ENCODE measurements around the gene ERN1. TPM values are rescaled to one million over a fixed set of nuclear protein-coding genes. Genes with fewer than 3 reads are reported as not detected.

ERN1 gene
- total and polyA plus RNA-seq, 3 donors from 2014 or later, result 7.0 to 13.0 (median 12.8) TPM

- intact Hi-C loops (cut with DNase I; ENCODE audit: low total_unique reads), result no loop called here
- H3K4me3 ChIP-seq, result no peak overlapping the region
- TF ChIP-seq, protein P1, sequence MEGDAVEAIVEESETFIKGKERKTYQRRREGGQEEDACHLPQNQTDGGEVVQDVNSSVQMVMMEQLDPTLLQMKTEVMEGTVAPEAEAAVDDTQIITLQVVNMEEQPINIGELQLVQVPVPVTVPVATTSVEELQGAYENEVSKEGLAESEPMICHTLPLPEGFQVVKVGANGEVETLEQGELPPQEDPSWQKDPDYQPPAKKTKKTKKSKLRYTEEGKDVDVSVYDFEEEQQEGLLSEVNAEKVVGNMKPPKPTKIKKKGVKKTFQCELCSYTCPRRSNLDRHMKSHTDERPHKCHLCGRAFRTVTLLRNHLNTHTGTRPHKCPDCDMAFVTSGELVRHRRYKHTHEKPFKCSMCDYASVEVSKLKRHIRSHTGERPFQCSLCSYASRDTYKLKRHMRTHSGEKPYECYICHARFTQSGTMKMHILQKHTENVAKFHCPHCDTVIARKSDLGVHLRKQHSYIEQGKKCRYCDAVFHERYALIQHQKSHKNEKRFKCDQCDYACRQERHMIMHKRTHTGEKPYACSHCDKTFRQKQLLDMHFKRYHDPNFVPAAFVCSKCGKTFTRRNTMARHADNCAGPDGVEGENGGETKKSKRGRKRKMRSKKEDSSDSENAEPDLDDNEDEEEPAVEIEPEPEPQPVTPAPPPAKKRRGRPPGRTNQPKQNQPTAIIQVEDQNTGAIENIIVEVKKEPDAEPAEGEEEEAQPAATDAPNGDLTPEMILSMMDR (IDR thresholded peaks at IDR 0.05), result no peak
- no peak for TF ChIP-seq POLR2A (IDR thresholded peaks at IDR 0.05)
- no peaks in the 10 kb centered on the region for H3K36me3 ChIP-seq (ENCODE audit: low read depth, missing control alignments)
- 79% methylated on average over 8 of the region's 8 CpGs for WGBS, 2 donors
- no peaks in the 10 kb centered on the region for H3K27me3 ChIP-seq
- H3K4me1 ChIP-seq, result no peaks in the 10 kb centered on the region
- no peak overlapping the region for H3K27ac ChIP-seq
- no peak for DNase-seq
- H3K9me3 ChIP-seq, result no peaks in the 10 kb centered on the region
Observed at GRCh38 chr17:64081802-64082799, 47.8 kb downstream of the ERN1 start.

GRCh38 chr17:64080174-64080618 lies 49.7 kb downstream of the ERN1 start:
- DNase-seq, result no peak
- Histone ChIP-seq H3K27me3 (no peaks in the 10 kb centered on the region), H3K4me3 (no peak overlapping the region), H3K4me1 (no peaks in the 10 kb centered on the region), H3K36me3 (ENCODE audit: low read depth, missing control alignments) (no peaks in the 10 kb centered on the region), H3K9me3 (no peaks in the 10 kb centered on the region), H3K27ac (no peak overlapping the region)
- TF ChIP-seq, protein P1 (IDR thresholded peaks at IDR 0.05), result no peak
- no peak for TF ChIP-seq POLR2A (IDR thresholded peaks at IDR 0.05)
- intact Hi-C loops (cut with DNase I; ENCODE audit: low total_unique reads), result no loop called here
- 74 to 81% methylated on average over 3 of the region's 3 CpGs for WGBS, 2 donors

GRCh38 chr17:64077379-64077778 lies 52.6 kb downstream of the ERN1 start:
- Histone ChIP-seq H3K4me3 (no peak overlapping the region), H3K4me1 (no peaks in the 10 kb centered on the region), H3K27me3 (no peaks in the 10 kb centered on the region), H3K9me3 (no peaks in the 10 kb centered on the region), H3K36me3 (ENCODE audit: low read depth, missing control alignments) (no peaks in the 10 kb centered on the region), H3K27ac (no peak overlapping the region)
- intact Hi-C loops (cut with DNase I; ENCODE audit: low total_unique reads), result no loop called here
- no peak for DNase-seq
- WGBS, 2 donors, result 93 to 97% methylated on average over 11 of the region's 11 CpGs
- TF ChIP-seq POLR2A (IDR thresholded peaks at IDR 0.05), result no peak
- TF ChIP-seq, protein P1 (IDR thresholded peaks at IDR 0.05), result no peak

DNA sequence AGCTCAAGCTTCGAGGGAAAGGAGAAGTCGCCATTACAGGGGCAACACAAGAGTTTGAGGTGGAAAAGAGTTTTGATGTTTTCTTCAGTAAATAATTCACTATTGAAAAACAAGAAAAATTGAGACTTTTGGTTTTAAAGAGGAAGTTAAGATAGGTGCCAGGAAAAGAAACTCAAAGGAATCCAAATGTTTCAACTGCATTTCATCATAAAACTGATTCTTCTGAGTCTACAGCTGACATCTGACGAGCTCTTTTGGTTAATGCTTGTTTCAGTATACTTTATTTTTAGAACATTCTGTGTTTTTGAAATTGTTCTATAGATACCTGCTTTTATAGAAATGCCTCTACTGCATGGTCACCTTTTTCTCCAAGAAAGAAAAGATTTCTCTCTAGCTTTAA lies 54.0 kb downstream of the ERN1 start:
- Histone ChIP-seq H3K4me3 (no peak overlapping the region), H3K27ac (no peak overlapping the region), H3K9me3 (no peaks in the 10 kb centered on the region), H3K36me3 (ENCODE audit: low read depth, missing control alignments) (peaks cover 1% of the 10 kb centered on the region), H3K27me3 (no peaks in the 10 kb centered on the region), H3K4me1 (no peaks in the 10 kb centered on the region)
- TF ChIP-seq, protein P1 (IDR thresholded peaks at IDR 0.05), result no peak
- no peak for TF ChIP-seq POLR2A (IDR thresholded peaks at IDR 0.05)
- WGBS, 2 donors, result 80 to 85% methylated on average over 3 of the region's 3 CpGs
- no peak for DNase-seq
- intact Hi-C loops (cut with DNase I; ENCODE audit: low total_unique reads), result no loop called here
